ENCODE measurements around the gene SMIM41.

- no peak for TF ChIP-seq CTCF (IDR thresholded peaks at IDR 0.05; ENCODE audit: insufficient read depth, low read length)
- no peak for TF ChIP-seq GABPA (IDR thresholded peaks at IDR 0.05; ENCODE audit: low read depth)
- TF ChIP-seq REST (IDR thresholded peaks at IDR 0.05; ENCODE audit: insufficient replicate concordance, low read depth), result no peak
- no peak for TF ChIP-seq POLR2AphosphoS5 (IDR thresholded peaks at IDR 0.05; ENCODE audit: low read depth)
Observed at GRCh38 chr12:52058631-52059361, 20.7 kb upstream of the SMIM41 start.

Data from HL-60 (cell line).